Measurements from ENCODE around the gene FAM219A.

The FAM219A gene

DNA sequence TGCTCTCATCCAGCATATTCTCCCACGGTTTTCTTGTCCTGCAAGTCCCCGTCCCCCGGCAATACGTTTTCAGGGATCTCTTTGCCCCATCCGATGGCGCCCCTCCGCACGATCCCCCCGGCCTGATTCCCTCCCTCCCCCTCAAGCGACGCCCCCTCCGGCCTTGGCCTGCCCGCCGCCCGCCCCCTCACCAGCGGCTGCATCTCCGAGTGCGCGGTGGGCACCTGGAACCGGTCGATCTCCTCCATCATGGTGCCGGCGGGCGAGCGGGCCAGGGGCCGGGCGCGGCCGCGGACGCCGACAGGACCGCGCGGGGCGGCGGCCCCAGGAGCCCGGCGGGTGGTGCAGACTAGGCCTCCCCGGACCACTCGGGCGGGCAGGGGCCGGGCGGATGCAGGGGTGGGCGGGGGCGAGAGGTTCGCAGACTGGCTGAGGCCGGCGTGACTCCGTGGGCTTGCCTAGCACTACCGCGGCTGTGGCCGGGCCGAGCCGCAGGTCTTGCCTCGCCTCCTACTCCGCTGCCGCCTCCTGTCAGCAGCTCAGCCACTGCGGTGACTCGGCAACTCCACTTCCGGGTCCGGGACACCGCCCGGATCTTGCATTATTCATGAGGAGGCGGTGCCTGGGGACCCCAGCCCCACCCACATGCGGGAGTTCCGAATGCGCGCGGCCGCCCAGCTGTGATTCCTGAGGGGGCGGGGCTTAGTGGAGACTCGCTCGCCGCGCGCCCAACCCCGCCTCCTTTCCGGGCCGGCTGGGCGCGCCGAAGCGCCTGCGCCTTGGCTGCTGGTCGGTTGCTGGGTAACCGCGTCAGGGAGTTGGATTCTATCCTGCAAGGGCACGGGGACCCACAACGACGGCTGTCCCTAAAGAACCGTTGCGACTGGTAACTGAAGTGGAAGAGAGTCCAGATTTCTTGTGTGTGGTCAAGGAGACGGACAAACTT, at the start of gene FAM219A, which contains the start of gene DNAI1:
TSS of gene FAM219A (minus strand) at position 558 of the 946 bp plus-strand sequence. CDS start at position 251, 307 bp downstream.
TSS of gene DNAI1 (plus strand) at position 793 of the 946 bp plus-strand sequence. CDS start 201 bp downstream, outside the sequence.
- DNase-seq (ENCODE audit: low read depth) = peak; percentile 97

DNA sequence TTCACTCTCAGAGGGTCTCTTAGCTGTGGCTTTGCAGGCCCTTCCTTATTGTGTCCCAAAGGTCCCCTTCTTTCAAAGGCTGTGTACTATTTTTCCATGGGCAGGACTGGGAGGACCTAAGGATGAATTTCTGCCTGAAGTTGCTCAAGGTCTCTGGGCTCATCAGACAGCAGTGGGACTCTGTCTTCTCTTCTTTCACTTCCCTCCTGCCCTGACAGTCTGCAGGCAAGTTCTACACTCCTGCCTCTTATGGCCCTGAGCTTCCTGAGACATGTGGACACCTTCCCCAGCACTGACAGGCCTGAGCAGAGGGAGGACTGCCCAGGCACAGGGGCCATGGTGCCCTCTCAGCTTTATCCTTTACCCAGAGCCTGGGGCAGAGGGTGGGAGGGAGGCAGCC, 49.6 kb upstream of the FAM219A start:
- no peak for DNase-seq (ENCODE audit: low read depth)

GRCh38 chr9:34507556-34507955, 49.2 kb upstream of the FAM219A start:
- DNase-seq (ENCODE audit: low read depth) = no peak

GRCh38 chr9:34506623-34507022, 48.3 kb upstream of the FAM219A start:
- DNase-seq (ENCODE audit: low read depth) = no peak

DNA sequence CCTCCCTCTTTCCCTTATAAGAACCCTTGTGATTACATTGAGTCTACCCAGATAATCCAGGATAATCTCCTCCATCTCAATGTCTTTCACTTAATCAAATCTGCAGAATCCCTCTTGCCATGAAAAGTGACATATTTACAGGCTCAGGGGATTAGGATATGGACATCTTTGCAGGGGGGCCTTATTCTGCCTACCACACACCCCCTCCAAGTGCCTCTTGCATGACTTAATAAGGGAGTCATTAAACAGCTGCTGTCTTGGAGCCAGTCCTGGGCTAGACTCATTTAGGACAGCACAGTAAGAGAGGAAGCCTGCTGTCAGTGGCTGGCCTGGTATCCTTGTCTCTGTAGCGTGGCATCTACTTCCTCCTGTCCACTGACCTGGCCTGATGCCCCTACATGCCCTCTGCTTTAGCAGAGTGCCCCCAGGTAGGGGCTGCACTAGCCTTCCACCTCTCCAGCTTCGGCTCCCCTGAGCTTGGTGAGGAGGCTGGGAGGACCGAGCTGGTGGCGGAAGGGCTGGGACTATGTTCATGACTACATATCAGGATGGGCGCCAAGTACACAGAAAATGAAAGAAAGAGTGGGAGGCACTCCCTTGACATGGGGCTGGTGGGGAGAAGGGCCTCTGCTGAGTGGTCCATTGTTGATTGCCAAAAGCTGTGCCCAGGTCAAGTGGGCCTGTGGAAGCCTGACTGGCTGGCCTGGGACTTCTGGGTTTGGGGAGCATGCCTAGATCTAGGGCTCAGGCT, 47.2 kb upstream of the FAM219A start:
- DNase-seq (ENCODE audit: low read depth) = no peak

GRCh38 chr9:34503406-34503805, 45.0 kb upstream of the FAM219A start:
- DNase-seq (ENCODE audit: low read depth) = no peak

DNA sequence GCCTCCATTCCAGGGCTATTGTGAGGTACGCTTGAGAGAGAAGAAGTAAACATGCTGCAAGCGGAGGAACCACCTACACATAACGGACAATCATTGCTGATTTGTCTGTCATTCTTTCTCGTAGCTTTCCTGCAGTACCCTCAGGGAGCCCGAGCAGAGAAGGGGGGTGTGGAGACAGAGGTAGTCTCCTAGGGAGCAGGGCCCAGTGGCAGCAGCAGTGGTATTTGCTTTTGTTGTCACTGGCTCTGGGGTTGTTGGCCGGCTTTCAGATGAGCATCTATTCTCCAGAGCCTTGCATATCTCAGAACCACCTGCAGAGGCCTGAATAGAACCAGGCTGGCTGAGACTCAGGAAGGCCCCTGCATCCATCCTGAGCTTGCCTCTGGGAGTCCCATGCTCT, 44.5 kb upstream of the FAM219A start:
- no peak for DNase-seq (ENCODE audit: low read depth)

GRCh38 chr9:34502471-34502870, 44.1 kb upstream of the FAM219A start:
- DNase-seq (ENCODE audit: low read depth) = no peak

DNA sequence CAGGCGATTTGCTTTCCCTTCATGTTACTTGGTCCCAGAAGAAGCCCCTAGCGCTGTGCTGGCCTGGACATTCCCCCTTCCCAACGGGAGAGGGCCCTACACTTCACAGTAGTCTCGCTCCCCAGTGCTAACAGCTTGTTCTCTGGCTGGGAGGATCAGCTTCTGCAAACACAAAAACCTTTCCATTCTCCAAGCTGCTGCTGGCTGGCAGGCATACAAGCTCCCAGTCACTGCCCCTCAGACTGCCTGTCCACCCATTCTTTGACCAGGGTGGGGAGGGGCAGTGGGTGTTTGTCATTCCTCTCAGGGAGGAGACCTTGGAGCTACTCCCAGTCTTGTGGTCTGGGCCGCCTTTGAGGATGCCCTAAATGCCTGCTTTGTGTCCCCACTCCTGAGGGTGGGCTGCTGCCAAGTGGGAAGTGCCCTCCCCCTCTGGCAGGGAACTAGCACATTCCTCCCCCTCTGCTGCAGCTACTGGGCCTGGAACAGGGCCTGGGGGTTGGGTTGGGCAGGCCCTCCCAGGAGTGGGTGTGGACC, 43.6 kb upstream of the FAM219A start:
- no peak for DNase-seq (ENCODE audit: low read depth)

DNA sequence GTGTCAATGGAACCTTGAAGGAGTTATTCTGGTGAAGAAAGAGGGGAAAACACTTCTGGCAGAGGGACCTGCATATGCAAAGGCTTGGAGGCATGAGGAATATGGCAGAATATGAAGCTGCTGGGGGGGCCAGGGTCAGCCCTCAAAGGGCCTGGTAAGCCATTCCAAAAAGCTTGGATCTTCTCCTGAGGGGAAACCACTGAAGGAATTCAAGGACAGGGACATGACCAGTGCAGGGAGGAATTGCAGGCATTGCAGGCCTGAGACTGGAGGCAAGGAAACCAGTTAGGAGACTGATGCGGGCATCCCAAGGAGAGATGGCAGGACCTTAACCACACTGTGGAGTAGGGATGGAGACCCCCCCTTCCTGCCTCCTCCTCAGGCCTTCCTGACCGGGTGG, 43.0 kb upstream of the FAM219A start:
- no peak for DNase-seq (ENCODE audit: low read depth)

DNA sequence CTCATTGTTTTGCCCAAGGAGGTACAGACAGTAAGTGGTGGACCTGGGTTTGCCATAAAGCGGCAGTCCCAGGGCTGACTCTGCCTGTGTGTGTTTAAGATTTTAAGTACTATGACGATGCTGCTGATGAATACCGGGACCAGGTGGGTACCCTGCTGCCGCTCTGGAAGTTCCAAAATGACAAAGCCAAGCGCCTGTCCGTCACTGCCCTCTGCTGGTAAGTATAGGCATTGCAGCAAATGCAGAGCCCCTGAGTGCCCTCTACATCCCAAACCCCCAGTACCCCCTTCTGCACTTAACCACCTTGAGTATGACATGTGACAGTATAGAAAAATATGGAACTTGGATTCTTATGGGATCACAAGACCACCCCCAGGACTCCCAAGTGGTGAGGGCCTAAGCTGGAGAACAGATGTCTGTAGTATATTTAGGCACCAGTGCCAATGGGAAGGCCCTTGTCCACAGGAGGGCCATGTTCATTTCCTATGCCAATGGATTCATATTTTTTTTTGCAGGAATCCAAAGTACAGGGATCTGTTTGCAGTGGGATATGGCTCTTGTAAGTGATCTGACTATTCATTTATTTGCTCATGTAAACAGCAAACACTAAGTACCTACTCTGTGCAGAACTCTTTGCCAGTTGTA, 42.4 kb upstream of the FAM219A start:
- DNase-seq (ENCODE audit: low read depth) = peak; percentile 28

- no peak for DNase-seq (ENCODE audit: low read depth)
Observed at GRCh38 chr9:34499076-34499475, 40.7 kb upstream of the FAM219A start.

- DNase-seq (ENCODE audit: low read depth) = no peak
Observed at GRCh38 chr9:34498553-34498952, 40.2 kb upstream of the FAM219A start.

GRCh38 chr9:34496149-34496712, 37.9 kb upstream of the FAM219A start:
- no peak for DNase-seq (ENCODE audit: low read depth)

DNA sequence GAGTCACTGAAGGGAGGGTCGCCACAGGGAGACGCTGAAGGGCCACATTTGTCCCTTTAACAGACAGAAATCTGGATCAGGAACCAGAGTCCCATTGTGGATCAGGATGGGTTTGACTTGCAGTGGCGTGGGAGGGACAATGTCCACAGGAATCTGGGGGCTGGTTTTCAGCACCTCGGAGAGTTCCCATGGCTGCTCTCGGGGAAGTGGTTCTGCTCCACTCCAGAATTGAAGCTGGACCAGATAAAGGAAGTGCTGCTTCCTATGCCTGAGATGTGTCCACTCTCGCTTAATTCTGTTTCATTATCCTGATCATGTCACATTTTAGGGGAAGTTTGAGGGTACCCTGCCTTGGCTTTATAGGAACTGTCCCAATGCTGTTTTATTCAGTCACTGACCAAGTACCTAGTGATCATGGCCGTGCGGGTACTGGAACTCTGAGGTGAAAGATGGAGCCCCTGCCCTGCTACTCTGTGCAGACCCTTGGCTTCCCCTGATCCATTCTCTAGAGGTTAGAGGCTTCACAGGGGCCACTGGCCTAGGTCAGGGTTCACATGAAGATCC, 35.7 kb upstream of the FAM219A start:
- DNase-seq (ENCODE audit: low read depth) = no peak

DNA sequence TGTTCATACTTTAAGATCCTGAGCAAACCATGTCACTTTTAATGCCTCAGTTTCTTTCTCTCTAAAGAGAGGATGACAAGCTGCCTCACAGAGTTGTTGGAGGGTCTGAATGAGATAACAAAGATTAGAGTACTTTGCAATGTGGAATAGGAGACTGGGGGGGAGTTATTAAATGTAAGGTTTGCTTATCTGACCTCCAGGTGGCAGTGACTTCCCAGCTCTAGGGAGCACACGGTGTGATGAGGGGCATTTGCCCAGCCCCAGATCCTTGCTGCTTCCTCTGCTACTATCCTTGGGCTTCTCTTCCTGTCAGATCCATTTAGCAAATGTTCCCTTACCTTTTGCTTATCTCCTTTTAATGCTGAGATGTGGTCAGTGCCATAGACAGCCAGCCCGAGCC, 33.7 kb upstream of the FAM219A start:
- DNase-seq (ENCODE audit: low read depth) = no peak

- no peak for DNase-seq (ENCODE audit: low read depth)
Observed at GRCh38 chr9:34491596-34491995, 33.2 kb upstream of the FAM219A start.

- DNase-seq (ENCODE audit: low read depth) = no peak
Observed at GRCh38 chr9:34490760-34491159, 32.4 kb upstream of the FAM219A start.

- no peak for DNase-seq (ENCODE audit: low read depth)
Observed at GRCh38 chr9:34490360-34490759, 32.0 kb upstream of the FAM219A start.

DNA sequence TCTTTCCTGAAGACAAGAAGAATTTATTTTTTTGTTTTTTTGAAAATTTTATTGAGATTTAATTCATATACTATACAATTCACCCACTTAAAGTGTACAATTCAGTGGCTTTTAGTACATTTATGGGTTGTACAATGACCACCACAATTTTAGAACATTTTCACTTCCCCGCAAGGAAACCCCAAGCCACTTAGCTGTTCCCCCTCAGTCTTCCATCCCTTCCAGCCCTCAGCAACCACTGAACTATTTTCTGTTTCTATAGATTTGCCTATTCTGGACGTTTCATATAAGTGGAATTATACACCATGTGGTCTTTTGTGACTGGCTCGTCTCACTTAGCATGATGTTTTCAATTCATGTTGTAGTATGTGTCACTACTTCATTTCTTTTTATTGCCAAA, 28.2 kb upstream of the FAM219A start:
- DNase-seq (ENCODE audit: low read depth) = no peak

DNA sequence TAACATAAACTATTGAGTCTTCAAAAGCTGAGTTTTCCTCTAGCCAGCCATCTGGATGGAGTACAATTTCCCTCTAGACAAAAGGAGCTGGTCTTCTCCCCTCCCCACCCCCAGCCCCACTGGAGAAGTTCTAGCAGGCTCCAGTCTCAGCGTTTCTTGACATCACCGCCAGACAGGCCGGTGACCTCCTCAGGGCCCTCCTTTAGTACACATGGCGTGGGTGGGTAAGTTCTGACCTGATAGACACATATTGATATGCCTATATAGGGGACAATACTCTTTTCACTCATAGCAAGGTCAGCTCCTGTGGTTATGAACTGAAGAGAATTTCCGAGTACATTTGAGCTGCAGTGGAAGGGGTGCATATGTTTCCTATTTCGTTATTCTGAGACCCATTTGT, 27.5 kb upstream of the FAM219A start:
- DNase-seq (ENCODE audit: low read depth) = no peak

GRCh38 chr9:34484678-34485077, 26.3 kb upstream of the FAM219A start:
- no peak for DNase-seq (ENCODE audit: low read depth)
